ENCODE results near the gene LFNG. TPM values are rescaled to one million over a fixed set of nuclear protein-coding genes. Genes with fewer than 3 reads are reported as not detected.
A peak's percentile ranks its signal among the peaks of the same experiment; 100 is the strongest.

Gene LFNG
- total and polyA plus RNA-seq, 9 of the 15 experiments (the other 6 are each of a cell fraction or from before 2014, with no cell fraction given): 0.03 to 0.89 (median 0.25) TPM; not detected in 1

DNA sequence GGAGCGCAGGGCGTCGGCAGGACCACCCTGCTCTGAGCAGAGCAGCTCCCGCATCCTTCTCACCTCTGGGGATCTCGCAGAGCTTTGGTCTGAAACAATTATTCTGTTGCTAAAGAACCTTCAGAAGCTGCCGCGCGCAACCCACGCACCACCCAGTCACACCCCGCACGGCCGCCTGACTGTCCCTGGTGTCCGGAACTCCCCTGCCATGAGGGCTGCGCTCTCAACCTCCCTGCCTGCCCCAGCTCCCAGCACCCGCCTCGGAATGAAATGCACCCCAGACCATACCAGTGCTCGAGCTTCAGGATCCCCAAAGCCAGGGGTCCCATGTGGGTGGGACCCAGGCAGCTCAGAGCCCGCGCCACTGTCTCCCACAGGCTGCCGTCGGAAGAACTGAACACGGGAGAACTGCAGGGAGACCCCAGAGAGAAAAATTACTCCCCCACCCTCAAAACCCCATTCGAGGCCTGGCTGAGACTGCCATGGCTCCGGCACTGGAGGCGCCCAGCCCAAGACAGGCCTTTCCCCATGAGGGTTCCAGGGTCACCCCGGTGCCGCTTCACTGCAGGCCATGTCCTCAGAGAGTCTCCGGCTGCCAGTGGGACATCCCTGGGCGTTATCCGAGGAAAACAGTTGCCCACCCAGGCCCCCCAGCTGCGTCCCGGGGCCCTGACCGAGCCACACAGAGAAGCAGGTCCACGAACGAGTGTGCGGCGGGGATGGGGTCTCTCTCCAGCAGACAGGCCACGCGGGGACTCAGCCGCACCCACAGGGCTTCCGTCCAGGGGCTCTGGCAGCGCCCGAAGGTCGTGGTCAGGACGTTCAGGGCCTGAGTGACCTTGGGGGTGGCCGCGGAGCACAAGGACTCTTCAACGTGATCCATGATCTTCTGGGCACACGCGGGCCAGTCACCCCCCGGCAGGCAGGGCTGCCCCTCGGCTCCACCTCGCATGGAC lies 23.6 kb downstream of the LFNG start:
- FAIRE-seq (no peak), ATAC-seq (no peak), DNase-seq (ENCODE audit: extremely low read depth in 1 of 4, low spot score in 3 of 4) (peak in 1 of 4 experiments; percentile 2)
- no peak overlapping the region for H3K27ac ChIP-seq (ENCODE audit: extremely low read depth, low read depth, low read length)
- intact Hi-C loops (cut with micrococcal nuclease): no loop called here
- no TSS peak for BruUV-seq (replicated peaks)
- H3K9ac ChIP-seq (ENCODE audit: insufficient read depth in 1 of 2, low read depth in 2 of 2, low read length in 2 of 2): no peak overlapping the region; a peak in 1 of 4 replicates
- no peaks in the 10 kb centered on the region for H3K79me2 ChIP-seq (ENCODE audit: control insufficient read depth, insufficient read depth, low read length)
- no peak overlapping the region for H3K4me3 ChIP-seq
- CTCF ChIA-PET (ENCODE audit: low intra/inter-chr PET ratio): no interaction called here
- H3K9me3 ChIP-seq (replicated peaks; ENCODE audit: control insufficient read depth, insufficient read depth, low read depth, low read length): no peaks in the 10 kb centered on the region
- POLR2A ChIA-PET: interaction anchor here (0.6 to 1.2 kb wide), 3 partner anchors 9 to 1864 kb away, joined by 3 to 4 read pairs (median 3); partner anchors contain the start of gene BRAT1
- H3K4me1 ChIP-seq (replicated peaks in 1 of 2; ENCODE audit: control insufficient read depth in 2 of 2, insufficient read depth in 2 of 2, low read length in 2 of 2): peaks cover 0 to 16% of the 10 kb centered on the region in 2 experiments; a peak in 1 of 5 replicates
- peaks cover 92% of the 10 kb centered on the region; the same call in 2 of the 3 replicates for H3K36me3 ChIP-seq (ENCODE audit: control insufficient read depth, insufficient read depth, low read length)
- no peaks in the 10 kb centered on the region for H4K20me1 ChIP-seq (replicated peaks; ENCODE audit: control insufficient read depth, insufficient read depth, low read length)
- in situ Hi-C loops (cut with MboI): no loop called here
- TF ChIP-seq E2F1 (CRISPR knock-in tag; IDR thresholded peaks at IDR 0.05) (no peak), RBFOX2 (IDR thresholded peaks at IDR 0.05; ENCODE audit: low read depth, low read length) (peak; percentile 0; the same call in 1 of the 2 replicates), POLR2G (IDR thresholded peaks at IDR 0.05; ENCODE audit: low read depth, low read length) (peak; percentile 44)
- H3K9me1 ChIP-seq (ENCODE audit: control insufficient read depth, insufficient read depth, low read length): no peaks in the 10 kb centered on the region
- 90% methylated on average over 33 of the region's 53 CpGs for WGBS (ENCODE audit: insufficient coverage, low coverage, missing lambda C conversion rate)
- no peak overlapping the region for H3K4me2 ChIP-seq (ENCODE audit: insufficient read depth, low read length)
- no peaks in the 10 kb centered on the region for H3K27me3 ChIP-seq (ENCODE audit: control insufficient read depth in 2 of 2, insufficient read depth in 2 of 2, low read length in 2 of 2)
- no peak overlapping the region for H2AFZ ChIP-seq (ENCODE audit: low read depth, low read length)
